GM10266 (cell line): ENCODE results near the gene ZNF423.
"Not testable (repeated sequence)": the region's sequence is repeated elsewhere in the genome, so short reads cannot be mapped to it uniquely, and the experiment has no call there.

Source experiments
- DNase-seq: peaks from one replicate; pipeline ENCODE4 v3.0.0; 2012; ENCODE audit errors: extremely low spot score
- TF ChIP-seq, protein P1 (sequence below): IDR thresholded peaks from 2 replicates; pipeline ENCODE4 v1.5.1; 2012; ENCODE audit warnings: mild to moderate bottlenecking, low read depth; ENCODE audit not compliant: control insufficient read depth, insufficient read depth; ENCODE audit errors: missing control alignments

ZNF423 gene

DNA sequence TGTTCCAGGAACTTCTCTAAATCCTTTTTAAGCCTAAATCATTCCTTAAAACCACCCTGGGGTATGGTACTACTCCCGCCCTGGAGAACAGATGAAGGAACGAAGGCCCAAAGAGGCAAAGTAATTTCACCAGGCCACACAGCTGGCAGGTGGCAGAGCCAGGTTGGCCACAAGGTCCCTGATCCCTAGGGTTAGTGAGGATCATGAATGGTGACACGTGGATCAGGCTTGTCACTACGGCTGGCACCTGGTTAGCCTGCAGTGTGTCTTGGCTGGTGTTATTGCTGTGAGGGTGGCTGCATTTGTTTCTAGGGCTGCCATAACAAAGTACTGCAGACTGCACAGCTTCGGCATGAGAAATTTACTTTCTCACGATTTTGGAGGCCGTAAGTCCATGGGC lies 26.0 kb upstream of the ZNF423 start:
- DNase-seq: no peak
- TF ChIP-seq, protein P1, sequence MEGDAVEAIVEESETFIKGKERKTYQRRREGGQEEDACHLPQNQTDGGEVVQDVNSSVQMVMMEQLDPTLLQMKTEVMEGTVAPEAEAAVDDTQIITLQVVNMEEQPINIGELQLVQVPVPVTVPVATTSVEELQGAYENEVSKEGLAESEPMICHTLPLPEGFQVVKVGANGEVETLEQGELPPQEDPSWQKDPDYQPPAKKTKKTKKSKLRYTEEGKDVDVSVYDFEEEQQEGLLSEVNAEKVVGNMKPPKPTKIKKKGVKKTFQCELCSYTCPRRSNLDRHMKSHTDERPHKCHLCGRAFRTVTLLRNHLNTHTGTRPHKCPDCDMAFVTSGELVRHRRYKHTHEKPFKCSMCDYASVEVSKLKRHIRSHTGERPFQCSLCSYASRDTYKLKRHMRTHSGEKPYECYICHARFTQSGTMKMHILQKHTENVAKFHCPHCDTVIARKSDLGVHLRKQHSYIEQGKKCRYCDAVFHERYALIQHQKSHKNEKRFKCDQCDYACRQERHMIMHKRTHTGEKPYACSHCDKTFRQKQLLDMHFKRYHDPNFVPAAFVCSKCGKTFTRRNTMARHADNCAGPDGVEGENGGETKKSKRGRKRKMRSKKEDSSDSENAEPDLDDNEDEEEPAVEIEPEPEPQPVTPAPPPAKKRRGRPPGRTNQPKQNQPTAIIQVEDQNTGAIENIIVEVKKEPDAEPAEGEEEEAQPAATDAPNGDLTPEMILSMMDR: no peak

DNA sequence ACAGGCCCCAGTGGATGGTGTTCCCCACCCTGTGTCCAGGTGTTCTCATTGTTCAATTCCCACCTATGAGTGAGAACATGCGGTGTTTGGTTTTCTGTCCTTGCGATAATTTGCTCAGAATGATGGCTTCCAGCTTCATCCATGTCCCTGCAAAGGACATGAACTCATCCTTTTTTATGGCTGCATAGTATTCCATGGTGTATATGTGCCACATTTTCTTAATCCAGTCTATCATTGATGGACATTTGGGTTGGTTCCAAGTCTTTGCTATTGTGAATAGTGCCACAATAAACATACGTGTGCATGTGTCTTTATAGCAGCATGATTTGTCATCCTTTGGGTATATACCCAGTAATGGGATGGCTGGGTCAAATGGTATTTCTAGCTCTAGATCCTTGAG lies 22.6 kb upstream of the ZNF423 start:
- not testable (repeated sequence) for DNase-seq

DNA sequence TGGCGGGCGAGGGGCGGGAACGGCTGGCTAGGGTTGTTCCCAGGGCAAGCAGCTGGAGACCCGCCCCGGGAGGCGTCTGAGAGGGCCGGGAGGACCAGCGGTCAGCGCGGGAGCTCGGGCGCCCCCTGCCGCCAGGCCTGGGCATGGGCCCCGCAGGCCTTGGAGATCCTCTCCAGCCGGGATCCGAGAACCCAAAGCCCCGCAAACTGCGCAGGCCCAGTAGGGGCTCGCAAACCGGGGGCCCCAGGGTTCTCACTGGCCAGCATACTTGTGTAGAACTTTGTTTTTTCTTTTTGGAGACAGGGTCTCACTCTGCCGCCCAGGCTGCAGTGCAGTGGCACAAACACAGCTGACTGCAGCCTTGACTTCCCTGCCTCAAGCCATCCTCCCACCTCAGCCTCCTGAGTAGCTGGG lies 20.8 kb upstream of the ZNF423 start:
- DNase-seq: peak; percentile 85
- TF ChIP-seq, protein P1: peak; percentile 63

DNA sequence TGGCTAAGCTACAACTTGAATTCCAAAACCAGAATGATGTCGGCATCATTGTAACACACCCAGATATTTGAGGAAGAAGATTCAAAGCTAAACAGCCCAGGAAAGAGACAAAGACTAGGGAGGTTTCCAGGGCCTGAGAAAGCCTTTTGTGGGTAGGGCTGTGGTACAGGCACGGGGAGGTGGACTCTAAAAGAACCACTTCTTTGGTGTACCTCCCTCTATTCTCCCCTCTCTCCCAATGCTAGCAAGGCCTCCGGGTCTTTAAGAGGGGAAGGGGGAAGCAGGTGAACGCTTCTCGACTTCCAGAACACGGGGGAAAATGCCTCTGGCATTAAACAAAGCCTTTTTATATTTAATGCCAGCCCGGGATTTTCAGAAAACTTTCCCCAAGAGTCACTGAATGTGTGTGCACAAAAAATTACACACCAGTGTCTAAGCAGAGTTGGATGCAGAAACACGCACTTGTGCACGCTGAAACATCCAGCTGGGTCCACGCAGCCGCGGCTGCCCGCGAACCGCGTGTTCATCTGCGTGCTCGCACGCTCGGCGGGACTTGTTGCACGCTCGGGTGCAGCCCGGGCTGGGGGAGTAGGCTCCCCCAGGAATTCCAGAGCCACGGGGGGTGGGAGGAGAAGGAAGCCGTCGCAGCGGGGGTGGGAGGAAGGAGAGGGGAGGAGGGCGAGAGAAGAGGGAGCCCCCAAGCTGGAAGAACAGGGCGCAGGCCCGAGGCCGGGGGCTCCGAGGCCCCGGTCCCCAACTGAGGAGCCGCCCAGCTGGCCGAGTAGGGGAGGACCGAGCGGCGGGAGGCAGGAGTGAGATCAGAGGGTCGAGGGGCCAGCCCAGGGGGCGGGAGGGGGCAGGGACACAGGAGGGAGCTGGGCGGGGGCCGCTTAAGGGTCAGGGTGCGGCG lies 20.1 kb upstream of the ZNF423 start:
- TF ChIP-seq, protein P1: no peak
- no peak for DNase-seq

DNA sequence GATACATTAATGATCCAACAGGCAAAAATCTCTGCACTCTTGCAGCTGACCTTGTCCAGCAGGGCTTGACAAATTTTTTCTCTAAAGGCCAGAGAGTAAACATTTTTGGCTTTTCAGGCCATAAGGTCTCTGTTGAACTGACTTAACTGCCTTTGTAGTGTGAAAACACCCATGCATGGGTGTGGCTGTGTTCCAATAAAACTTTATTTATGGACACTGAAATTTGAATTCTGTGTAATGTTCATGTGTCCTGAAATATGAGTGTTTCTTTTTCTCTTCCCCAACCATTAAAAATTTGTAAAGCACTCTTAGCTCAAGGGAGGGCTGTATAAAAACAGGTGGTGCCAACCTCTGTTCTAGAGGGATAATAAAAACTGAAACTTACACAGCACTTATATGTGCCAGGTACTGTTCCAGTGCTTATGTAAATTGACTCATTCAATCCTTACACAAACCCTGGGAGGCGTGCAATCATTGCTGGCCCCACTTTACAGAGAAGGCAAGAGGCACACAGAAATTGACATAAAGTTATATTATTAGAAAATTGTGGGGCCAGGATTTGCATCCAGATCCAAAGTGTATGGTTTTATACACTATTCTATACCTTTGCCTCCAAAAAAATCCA lies 18.8 kb upstream of the ZNF423 start:
- DNase-seq: no peak
- TF ChIP-seq, protein P1: no peak

DNA sequence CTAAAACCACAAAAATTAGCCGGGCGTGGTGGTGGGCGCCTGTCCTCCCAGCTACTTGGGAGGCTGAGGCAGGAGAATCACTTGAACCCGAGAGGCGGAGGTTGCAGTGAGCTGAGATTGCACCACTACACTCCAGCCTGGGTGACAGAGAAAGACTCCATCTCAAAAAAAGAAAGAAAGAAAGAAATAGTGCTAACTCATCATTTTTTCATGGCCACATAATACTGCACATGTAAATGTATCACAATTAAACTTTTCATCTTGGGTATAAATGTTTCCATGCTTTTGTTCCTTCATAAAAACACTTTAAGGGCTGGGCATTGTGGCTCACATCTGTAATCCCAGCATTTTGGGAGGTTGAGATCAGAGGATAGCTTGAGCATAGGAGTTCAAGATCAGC lies 15.9 kb upstream of the ZNF423 start:
- not testable (repeated sequence) for DNase-seq

DNA sequence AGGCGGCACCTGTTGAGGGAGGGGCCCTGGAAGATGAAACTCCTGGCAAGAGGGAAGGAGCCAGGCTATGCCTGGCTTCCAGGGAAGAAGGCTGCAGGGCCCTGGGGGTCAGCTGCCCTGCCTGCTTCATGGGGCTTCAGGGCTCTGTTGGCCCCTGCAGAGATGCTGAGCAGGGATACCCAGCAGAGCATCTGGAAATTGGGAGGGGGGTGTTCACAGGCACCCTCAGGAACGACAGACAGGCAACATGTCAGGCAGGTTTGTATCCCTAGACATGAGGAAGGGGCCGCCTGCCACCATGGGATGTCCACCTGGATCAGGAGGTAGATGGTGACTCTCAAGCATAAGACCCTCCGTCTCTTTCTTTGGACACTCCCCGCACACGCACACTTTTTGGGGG lies 13.8 kb upstream of the ZNF423 start:
- DNase-seq: no peak
- TF ChIP-seq, protein P1: no peak
